Erythroblast (primary cell): Measurements from ENCODE around the gene NOS1AP.

Experiments
- GATA1 ChIP-seq: IDR thresholded peaks from 2 replicates; pipeline ENCODE4 v1.6.1; 2011; ENCODE audit warnings: low read depth, mild to moderate bottlenecking, control low read depth, low read length, moderate library complexity
- POLR2A ChIP-seq: IDR thresholded peaks from 2 replicates; pipeline ENCODE4 v1.6.1; 2011; ENCODE audit warnings: mild to moderate bottlenecking, low read length

DNA sequence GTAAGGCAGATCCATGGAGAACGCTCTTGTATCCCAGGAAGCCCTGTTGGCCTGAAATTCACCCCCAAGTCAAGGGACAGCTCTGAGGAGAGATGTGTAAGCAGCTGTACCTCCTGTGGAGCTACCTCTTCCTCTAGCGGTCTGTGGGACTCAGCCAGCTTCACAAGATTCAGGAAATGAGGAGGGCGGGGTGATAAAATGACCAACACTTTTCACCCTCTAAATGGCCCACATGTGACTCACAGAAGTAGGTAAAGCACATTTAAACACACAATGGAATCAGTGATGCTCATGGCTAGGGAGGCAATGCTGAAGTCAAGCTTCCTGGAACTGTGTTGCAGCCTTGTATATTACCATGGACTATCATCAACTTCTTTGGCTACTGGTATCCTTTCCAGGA, 342.5 kb downstream of the NOS1AP start, which contains the start of gene SH2D1B:
- TF ChIP-seq POLR2A: no peak
- no peak for TF ChIP-seq GATA1
